Activated naive CD4-positive, alpha-beta T cell treated with anti-CD3 and anti-CD28 coated beads, Interleukin-2, amount 50 U/mL, for 16 hours (primary cell): ENCODE measurements around the gene FBXW11.

Source experiments
- DNase-seq: peaks from one replicate; pipeline ENCODE4 v3.0.0-alpha.2; 2020

FBXW11 gene

DNA sequence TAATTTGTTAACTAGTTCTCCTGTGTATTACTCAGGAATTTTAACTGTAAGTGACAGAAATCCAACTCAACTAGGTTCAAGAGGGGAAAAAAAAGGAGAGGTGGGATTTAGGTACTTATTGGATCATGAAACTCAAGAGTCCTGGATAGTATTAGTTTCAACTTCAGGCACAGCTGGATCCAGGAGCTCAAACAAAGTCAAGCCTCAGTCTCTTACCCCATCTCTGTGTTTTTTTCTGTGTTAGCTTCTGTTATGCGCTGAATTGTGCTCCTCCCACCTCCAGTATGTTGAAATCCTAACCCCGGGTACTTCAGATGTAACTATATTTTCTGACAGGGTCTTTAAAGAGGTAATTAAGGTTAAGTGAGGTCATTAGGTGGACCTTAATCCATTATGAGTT, 167.3 kb downstream of the FBXW11 start:
- no peak for DNase-seq

DNA sequence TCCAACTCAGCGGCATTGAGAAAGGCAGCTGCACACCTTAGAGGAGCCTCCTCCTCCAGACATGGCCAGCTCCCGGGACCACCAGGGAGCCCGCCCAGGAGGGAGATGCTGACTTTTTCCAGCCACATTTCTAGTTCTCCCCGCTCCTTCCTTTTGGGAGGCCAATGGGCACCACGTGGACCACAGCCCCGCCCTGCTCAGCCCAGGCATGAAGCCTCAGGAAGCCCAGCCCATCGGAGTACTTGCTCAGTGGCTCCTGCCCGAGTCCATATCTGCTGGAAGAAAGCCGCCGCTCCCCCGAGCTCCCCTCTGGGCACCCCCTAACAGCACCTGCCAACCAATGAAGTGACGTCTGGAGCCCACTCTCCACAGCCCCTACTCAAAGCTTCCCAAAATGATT, 168.4 kb downstream of the FBXW11 start:
- DNase-seq = no peak

DNA sequence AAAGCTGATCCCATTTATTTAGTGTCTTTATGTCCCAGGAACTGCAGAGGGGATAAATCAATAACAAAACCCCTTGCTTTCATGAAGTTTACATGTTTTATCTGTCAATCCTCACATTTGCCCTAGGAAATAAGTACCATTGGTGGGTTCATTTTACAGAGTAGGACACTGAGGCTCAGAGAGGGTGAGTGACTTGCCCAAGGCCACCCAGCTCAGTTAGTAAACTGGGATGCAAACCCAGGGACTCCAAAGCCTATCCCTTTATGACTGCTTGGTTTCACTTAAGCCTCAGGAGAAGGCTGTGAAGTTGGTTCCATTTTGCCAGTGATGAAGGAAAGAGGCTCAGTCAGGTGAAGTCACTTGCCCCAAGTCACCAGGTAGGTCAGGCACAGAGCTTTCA, 168.9 kb downstream of the FBXW11 start:
- no peak for DNase-seq

DNA sequence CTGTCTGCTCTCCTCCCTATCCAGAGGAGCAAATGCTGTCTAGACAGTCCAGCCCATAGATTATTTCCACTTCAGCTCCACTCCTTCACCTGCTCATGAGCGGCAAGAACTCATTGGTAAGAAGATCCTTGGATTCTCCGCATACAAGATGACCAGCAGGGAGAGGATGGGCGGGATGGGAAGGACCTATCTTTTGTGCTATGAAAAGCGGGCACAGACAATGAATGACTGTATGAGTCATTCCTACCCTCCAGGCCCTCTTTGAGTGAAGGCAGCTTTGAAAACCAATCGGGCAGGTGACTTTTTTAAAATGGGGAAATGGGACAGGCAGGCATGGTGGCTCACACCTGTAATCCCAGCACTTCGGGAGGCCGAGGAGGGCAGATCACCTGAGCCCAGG, 171.4 kb downstream of the FBXW11 start:
- DNase-seq = no peak

DNA sequence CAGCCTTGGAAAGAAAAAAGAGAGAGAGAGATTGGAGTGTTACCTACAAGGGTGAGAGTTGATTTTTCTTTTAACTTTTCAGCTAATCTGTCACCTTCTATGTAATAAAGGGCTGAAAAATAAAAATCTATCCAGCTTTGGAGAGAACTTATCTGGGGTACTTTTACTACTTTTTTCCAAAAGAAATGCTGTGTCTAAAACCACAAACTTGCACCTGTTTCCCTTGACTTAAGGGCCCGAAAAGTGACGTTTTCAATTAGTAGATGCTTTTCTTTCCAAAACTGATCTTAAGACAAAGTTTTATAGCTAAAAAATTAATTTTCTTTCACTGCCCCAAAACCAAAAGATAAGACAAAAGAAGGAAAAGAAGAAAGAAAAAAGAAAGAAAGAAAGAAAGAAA, 172.0 kb downstream of the FBXW11 start:
- no peak for DNase-seq

DNA sequence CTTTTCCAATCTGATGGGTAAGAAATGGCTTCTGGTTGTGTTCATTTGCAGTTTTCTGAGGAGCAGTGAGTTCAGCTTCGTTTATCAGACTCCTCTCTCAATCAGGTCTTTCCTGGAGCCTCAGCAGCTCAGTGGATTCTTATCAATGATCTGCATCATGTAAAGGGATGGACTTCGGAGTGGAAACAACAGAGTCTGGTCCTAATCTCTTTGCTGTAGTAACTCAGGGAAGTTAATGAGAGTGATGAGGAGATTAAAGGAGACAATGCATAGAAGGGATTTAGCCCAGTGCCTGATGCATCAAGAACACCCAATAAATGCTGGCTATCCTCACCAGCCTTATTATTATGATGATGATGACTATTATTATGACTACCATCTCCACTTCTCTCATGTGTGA, 173.7 kb downstream of the FBXW11 start:
- DNase-seq = no peak

DNA sequence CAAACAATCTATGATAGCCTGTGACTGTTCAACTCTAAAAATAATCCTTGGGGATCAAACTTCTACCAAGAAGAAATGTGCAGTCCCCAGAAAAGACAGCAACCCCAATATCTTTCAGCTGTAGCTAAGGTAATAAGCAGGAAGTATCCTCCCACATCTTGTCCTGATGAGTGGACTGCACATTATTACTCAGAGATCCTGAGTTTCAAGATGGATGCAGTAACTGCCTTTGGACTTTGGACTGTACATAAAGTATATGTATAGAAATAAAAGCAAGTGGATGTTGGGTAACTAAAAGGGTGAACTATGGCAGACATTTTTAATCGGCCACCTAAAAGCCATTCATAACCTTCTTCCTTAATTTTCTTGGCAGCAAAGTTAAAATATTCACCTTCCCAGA, 175.8 kb downstream of the FBXW11 start:
- no peak for DNase-seq

DNA sequence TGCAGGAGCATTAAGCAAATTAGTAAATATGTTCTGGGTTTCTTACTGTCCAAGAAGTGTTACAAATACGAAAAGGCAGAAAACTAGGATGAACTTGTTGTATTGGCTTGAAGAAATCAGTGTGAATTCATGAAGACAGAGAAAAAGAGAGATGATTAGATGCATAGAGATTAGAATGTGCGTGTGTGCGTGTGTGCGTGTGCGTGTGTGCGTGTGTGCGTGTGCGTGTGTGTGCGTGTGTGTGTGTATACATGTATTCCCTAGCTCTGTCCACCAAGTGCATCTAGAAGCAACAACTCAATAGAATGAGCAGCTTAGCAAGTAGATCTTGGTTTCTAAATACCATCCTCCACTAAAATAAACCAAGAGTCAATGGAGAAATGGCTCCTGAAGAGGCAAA, 179.3 kb downstream of the FBXW11 start:
- no peak for DNase-seq

DNA sequence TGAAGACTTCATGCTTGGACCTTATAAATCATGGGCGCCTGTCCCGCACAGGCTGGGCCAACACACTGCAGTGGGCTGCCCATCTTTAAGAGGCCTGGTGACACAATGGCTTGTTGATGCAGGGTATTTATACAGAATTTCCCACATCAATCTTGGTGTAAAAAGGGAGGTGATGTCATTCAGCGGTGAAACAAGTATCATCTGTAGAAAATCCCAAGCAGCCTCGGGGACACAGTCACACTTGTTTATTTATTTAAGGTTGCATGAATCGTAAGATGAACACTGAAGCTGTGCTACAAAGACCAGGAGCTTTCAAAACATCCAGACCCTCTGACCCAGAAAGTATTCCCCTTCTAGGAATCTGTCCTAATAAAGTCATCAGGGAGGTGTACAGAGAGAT, 180.3 kb downstream of the FBXW11 start:
- no peak for DNase-seq

DNA sequence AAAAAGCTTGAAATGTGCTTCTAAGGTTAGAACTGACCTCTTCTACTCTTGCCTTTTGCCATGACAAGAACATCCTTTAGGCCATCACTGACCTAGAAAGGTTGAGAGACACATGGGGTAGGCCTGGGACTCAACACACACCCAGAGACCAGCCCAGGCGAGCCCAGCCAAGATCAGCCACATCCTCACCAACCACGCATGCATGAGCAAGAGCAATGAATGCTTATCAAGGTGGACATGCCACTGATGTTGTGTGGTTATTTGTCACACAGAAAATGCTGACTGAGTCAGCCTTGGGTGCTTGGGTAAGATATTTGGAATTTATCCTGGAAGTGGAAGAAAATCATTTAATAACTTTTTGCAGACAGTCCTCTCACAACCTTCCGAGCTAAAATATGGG, 181.4 kb downstream of the FBXW11 start:
- DNase-seq = no peak

DNA sequence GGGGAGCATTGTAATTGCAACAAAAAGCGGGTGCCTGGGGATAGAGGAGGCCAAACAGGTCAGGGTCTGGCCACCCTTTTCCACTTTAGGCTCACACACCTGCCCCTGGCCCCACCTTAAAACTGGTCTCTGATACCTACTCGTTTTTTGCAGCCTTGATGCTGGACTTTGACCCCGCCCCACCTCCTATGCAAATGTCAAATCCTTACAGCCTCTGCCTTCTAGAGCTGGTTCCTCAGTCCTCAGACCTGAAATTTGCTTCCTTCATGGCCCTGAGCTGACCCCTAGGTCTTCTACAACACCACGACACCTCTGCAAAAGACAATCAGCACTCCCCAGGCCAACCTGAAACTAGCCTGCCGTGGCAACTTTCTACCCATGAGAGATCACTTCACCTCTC, 183.2 kb downstream of the FBXW11 start:
- DNase-seq = no peak

DNA sequence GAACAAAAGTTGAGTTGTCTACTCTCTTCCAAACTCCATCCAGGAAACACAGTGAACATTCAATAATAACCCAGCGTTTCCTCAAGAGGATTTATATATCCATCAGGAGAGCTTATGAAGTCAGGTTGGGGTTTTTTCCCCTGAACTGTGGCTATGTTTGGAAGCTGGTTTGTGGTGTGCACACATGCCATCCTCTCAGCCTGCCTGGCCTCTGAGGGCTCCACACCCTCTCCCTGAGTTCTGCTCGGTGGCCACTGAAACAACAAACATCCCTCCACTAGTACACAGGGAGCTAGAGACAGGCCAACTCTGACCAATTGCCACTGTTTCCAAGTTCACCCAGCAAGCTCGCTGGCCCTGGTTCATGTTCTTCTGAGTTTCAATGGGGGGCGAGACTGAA, 185.2 kb downstream of the FBXW11 start:
- no peak for DNase-seq

DNA sequence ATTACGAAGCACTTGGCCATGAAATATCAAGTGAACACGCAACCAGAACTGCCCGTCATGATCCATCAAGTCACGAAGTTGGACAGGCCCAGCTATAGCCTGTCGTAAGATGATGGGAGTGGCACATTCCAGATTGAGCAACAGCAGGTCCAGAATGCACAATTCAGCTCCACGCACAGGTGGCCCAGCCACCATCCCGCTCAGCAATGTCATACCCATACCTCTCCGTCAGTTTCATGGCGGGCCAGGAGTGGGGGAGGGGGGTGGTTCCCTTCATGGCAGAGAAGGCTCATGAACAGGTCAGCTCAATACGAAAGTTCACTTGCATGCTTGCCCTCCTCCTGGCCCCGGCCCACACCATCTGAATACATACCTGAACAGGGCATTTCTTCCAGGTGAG, 185.9 kb downstream of the FBXW11 start:
- DNase-seq = no peak

DNA sequence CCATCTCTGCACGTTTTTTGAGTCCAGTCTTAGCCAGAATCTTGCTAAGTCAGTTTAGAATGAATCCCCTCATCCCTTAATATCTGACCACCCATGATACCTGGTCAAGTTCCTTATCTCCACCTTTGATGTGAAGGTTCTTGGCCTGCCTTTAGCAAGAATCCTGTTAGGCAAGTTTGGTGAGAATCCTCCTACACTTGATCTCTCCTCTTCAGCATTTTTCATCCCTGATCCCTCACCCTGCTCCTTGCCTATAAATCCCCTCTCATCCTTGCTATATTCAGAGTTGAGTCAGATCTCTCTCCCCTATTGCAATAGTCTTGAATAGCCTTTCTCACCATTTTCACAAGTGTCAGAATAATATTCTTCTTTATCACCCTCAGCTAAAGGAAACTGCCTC, 189.8 kb downstream of the FBXW11 start:
- DNase-seq = no peak

DNA sequence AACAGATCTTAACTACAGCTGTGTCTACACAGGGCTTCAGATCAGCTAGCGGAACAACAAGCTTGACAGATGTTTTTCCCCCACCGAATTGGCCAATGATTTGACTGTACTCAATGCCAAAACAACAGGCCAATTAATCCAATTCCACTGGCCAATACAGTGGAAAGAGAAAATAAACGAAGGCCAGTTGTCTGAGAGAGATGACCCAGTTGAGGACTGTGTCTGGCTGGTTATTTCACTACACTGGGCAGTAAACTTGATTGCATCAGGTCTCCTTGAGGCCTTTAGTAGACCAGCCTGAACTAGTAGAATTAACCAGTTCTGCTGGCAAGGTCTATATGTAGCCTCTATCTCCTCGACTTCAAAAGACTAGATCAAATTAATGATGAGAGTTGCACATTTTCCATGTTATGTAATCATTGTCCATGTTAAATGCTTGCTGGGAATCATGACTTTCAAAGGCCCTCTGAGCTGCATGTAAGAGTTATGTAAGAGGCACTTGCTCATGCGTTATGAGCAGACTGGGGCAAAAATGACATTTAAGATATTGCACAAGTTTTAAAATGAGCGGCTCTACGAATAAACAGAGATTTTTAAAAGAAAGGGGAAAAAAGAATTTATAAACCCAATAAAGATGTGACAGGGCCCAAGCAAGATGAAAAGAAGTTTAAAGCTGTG, 192.5 kb downstream of the FBXW11 start:
- DNase-seq = no peak

DNA sequence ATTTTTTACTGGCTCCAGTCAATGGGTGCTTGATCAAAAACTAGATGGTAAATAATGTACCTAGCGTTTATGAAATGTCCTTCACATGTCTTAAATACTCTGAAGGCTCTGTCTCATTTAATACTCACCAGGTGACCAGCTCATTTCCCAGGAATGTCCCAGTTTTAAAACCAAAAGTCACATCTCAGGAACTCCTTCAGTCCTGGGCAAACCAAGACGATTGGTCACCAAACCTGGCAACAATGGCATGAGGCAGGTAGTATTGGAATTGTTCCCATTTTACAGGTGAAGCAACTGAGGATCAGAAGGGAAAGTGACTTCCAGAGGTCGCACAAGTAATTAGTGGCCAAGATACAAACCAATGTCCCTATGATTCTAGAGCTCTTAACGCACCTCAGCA, 193.2 kb downstream of the FBXW11 start:
- no peak for DNase-seq
